GM13976 (cell line): Measurements from ENCODE around the gene PRM3.

Experiments
- DNase-seq: peaks from one replicate; pipeline ENCODE4 v3.0.0; 2012; ENCODE audit warnings: low spot score
- in situ Hi-C: fragments of 300-500 bp; cut with MboI; formaldehyde crosslinking; loops from one replicate; pipeline ENCODE4 v1.12.0; 2022; ENCODE audit warnings: low sequenced_read_pairs, mixed read lengths, inconsistent platforms; ENCODE audit not compliant: unreplicated experiment
- TF ChIP-seq, protein P1 (sequence below): IDR thresholded peaks from 2 replicates; pipeline ENCODE4 v1.5.1; 2012; ENCODE audit warnings: borderline replicate concordance, mild to moderate bottlenecking; ENCODE audit not compliant: insufficient read depth; ENCODE audit errors: extremely low read depth, missing control alignments, control extremely low read depth

The PRM3 gene

DNA sequence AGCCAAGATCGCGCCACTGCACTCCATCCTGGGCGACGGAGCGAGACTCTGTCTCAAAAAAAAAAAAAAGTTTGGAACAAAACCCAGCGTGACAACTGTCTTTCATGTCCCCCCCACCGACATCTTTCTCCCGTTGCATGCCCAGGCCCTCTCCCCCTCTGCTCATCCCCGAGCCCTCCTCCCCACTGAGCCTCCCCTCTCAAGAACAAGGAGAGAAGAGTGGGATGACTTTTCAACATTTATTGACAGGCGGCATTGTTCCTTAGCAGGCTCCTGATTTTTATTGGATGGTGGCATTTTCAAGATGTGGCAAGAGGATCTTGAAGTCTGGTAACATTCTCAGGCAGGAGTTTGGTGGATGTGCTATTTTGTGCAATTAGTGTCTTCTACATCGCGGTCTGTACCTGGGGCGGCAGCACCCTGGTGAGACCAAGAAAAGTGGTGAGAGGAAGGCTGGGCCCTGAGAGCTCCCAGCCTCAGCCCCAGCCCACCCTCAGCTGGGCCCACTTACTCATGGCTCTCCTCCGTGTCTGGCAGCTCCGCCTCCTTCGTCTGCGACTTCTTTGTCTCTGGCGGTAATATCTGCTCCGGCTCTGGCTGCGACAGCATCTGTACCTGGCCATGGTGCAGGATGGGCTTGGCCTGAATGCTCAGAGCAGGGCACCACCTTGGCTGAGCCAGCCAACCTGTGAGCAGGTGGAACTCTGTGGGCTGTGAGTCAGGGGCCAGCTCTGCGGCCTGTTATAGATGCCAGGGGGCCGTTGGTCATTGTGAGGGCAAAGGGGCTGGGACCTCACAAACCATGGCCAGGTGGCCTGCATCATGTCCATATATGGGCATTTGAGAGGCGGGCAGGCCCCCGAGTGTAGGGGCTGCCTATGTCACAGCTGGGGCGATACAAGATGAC lies 7.4 kb upstream of the PRM3 start, which contains the start of gene PRM1:
Gene PRM1 (minus strand): TSS at position 715 of the 907 bp plus-strand sequence. CDS start 92 bp downstream, at position 623.
- TF ChIP-seq, protein P1, sequence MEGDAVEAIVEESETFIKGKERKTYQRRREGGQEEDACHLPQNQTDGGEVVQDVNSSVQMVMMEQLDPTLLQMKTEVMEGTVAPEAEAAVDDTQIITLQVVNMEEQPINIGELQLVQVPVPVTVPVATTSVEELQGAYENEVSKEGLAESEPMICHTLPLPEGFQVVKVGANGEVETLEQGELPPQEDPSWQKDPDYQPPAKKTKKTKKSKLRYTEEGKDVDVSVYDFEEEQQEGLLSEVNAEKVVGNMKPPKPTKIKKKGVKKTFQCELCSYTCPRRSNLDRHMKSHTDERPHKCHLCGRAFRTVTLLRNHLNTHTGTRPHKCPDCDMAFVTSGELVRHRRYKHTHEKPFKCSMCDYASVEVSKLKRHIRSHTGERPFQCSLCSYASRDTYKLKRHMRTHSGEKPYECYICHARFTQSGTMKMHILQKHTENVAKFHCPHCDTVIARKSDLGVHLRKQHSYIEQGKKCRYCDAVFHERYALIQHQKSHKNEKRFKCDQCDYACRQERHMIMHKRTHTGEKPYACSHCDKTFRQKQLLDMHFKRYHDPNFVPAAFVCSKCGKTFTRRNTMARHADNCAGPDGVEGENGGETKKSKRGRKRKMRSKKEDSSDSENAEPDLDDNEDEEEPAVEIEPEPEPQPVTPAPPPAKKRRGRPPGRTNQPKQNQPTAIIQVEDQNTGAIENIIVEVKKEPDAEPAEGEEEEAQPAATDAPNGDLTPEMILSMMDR: no peak
- in situ Hi-C loops: no loop called here
- no peak for DNase-seq

DNA sequence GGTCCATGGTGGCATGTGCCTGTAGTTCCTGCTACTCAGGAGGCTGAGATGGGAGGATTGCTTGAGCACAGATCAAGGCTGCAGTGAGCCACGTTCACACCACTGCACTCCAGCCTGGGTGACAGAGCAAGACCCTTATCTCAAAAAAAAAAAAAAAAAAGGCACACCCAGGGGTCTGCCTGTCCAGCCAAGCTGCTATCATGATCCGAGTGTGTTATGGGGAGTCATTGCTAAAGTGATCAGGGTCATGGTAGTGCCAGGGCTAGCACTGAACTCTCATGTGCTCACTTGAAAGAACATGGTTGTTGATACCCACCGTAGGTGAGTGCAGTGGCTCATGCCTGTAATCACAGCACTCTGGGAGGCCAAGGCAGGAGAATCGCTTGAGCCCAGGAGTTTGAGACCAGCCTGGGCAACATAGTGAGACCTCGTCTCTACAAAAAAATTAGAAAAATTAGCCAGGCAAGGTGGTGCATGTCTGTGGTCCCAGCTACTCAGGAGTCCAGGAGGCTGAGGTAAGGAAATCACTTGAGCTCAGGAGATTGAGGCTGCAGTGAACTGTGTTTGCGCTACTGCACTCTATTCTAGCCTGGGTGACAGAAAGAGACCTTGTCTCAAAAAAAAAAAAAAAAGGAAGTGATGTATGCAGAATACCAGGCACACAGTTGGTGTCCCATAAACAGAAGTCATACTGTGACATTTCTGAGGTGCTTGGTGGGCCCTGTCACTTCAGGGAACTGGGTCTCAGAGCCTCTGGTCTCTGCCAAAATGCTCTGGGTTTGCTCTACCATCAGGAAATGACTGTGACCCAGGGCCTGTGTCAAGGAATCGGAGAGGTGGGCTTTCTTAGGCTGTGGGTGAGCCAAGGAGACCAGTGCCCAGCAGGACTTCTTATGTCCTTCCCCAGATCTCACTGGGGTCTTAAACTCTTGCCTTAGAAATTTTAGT lies 5.5 kb upstream of the PRM3 start:
- in situ Hi-C loops: no loop called here
- TF ChIP-seq, protein P1: no peak
- DNase-seq: no peak

DNA sequence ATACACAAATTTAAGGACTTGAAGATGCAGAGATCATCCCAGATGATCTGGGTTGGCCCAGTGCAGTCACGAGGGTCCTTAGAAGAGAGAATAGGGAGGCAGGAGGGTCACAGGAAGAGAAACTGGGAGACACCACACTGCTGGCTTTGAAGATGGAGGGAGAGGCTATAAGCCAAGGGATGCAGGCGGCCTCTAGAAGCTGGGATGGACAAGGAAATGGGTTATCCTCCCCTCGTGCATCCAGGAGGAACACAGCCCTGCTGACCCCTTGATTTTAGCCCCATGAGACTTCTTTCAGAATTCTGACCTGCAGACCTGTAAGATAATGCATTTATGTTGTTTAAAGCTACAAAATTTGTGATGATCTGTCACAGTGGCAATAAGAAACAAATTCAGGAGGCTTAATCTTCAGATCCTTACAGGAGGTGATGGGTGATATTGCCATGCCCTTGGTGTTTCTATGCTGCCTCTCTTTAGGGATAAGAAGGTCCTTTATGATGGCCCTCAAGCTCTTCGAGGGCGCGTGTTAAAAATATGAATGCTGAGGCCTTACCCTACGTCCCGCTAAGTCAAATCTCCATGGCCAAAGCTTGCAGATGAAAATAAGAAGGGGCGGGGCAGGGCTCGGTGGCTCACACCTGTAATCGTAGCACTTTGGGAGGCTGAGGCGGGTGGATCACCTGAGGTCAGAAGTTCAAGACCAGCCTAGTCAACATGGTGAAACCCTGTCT lies 4.3 kb upstream of the PRM3 start:
- in situ Hi-C loops: no loop called here
- DNase-seq: no peak
- TF ChIP-seq, protein P1: no peak

DNA sequence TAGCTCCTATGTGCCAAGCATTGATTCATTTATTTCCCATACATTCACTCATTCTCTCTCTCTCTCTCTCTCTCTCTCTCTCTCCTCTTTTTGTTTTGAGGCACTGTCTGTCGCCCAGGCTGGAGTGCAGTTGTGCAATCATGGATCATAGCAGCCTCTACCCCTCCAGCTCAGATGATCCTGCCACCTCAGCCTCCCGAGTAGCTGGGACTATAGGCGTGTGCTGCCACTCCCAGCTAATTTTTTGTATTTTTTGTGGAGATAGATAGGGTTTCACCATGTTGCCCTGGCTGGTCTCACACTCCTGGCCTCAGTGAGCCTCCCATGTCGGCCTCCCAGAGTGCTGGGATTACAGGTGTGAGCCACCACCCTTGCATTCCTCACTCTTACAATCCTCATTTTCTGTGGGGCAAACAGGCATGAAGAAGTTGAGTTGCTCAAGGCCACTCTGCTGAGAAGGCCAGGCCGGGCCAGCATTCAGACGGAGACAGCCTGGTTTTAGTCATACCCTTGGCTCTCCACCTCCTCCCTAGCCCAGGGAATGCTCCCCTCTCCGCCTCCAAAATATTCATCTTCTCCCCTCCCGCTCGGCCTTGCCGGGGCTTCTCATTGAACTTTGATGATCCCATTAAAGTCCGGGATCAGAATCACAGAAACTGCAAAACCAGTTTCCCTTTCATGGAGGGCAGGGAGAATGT lies 3.6 kb upstream of the PRM3 start:
- in situ Hi-C loops: no loop called here
- DNase-seq: no peak
- TF ChIP-seq, protein P1: no peak

DNA sequence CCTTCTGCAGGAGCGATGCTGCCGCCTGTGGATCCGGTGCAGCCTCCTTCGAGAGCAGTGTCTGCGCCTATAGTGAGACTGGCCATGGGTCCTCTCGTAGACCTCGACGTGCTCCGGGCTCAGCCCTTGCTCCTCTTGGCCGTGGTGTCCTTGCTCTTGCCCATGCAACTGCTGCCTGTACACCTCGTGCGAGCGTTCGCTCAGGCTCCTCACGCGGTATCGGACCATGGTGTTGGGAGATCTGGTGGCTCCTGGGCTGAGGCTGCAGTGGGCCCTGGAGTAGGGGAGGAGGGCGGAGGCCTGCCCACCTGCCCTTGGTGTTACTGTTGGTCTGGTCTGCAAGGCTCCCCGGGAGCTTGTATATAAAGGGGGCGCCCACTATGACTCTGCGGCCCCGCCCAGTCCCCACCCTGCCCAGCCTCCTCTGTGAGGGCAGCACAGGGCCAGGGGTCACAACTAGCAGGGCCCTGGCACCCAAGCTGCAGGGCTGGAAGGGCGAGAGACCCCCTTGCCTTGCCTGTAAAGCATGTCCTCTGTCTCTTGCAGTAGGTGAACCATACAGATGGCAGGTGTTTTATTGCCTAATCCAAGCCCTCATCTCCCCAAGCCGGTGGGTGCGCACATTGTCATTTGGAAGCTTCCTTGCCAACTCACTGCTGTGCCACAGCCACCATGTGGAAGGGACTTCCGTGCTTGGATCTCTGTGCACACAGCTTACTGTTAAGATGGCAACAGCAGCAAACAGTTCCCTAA lies 2.9 kb upstream of the PRM3 start, which contains the start of gene PRM2:
Gene PRM2 (minus strand): TSS at position 338 of the 753 bp plus-strand sequence. CDS start 110 bp downstream, at position 228.
- TF ChIP-seq, protein P1: no peak
- in situ Hi-C loops: no loop called here
- no peak for DNase-seq
